Measurements from ENCODE around the gene OR4E1. TPM values are rescaled to one million over a fixed set of nuclear protein-coding genes. Genes with fewer than 3 reads are reported as not detected.
"Not testable (repeated sequence)": the region's sequence is repeated elsewhere in the genome, so short reads cannot be mapped to it uniquely, and the experiment has no call there.

The OR4E1 gene
- total RNA-seq, 1 experiment from 2014 or later, result not detected

DNA sequence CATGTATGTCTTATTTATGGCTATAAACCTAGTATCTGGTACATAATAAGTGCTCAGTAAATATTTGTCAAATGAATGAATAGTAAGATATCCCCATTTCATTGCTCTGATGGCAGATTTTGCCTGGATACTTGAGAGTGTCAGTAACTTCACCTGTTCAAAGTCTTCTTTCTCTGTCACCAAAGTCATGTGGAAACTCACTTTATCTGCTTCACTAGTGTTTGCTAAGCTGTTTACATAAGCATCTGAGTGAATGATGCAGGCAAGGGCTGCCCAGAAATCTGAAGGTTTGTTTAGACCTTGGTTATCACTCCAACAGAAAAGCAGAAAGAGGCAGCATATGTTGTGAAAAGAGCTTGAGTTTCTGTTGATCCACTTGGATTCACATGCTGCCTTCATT lies 4.3 kb downstream of the OR4E1 start:
- in situ Hi-C loops (cut with HindIII; ENCODE audit: low pct_unique_long_range_greater_than_20kb, low sequenced_read_pairs), result no loop called here
- no peak for DNase-seq (ENCODE audit: low read depth, low spot score)

DNA sequence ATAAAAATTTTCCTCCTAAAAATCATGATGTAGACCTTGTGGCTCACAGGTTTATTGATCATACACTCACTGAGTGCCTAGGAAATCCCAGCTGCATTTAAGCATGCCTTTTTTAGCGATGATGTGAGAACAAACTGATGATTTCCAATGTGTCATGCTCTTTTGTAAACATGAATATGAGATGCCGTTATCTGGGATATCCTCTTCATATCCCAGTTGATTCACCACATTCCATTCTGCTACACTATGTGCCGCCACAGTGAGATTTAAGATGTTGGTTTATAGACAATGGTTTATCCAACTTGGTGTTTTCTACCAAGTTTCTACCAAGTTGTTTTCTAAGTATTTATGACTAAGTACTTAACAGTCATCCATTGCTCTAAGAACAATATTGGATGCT lies 5.2 kb downstream of the OR4E1 start:
- no peak for DNase-seq (ENCODE audit: low read depth, low spot score)
- in situ Hi-C loops (cut with HindIII; ENCODE audit: low pct_unique_long_range_greater_than_20kb, low sequenced_read_pairs), result no loop called here

DNA sequence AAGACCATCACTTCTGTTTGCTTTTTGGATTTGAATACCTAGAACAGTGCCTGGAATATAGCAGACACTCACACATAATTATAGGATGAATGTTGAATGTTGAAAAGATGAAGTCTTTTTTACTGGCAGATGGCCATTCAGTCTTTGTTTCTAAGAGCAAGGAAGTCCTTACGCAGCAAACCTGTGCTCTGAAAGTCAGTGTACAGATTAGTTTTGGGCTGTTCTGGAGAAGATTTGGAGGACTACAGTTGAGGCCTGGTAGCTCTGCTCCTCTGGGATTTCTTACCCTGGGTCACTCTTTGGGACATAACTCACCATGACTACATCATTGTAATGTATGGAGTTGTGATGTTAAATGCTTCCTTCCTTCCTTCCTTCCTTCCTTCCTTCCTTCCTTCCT lies 16.6 kb downstream of the OR4E1 start:
- DNase-seq (ENCODE audit: low read depth, low spot score), result no peak
- in situ Hi-C loops (cut with HindIII; ENCODE audit: low pct_unique_long_range_greater_than_20kb, low sequenced_read_pairs), result no loop called here

DNA sequence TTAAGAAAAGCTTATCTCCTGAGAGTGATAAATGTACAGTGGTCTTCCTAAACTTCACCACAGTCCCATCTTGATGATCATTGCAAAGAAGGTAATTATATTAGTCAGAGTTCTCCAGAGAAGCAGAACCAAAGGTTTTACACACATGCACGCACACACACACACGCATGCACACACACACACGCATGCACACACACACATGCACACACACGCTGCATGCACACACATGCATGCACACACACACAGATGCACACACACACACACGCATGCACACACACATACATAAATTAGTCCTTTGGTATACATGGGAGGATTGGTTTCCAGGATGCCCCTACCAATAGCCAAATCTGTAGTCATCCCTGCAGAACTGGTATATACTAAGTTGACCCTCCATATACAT lies 19.4 kb downstream of the OR4E1 start:
- in situ Hi-C loops (cut with HindIII; ENCODE audit: low pct_unique_long_range_greater_than_20kb, low sequenced_read_pairs), result no loop called here
- no peak for DNase-seq (ENCODE audit: low read depth, low spot score)

DNA sequence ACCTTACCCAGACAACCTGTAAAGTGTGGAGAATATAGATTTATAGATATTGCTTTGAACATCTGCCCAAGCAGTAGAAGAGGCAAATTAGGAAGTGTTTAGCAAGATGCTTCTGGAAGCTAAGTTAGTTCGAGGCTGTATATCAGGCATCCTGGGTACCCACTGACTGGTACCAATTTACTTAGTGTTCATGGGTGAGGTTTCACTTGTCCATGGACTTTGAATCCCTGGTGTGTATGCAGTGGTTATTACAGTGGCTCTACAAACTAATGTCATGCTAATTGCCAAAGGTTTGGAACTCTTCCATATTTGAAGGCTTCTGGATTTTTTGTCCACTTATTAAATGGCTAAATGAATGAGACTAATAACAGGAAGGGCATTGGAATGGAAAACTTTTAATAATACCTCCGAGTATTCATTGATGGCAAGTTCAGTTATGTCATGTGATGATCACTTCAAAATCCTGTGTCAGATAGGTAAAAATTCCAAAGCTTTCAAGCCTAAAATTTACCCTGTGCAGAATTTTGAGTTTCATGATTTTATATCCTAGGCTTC lies 20.2 kb downstream of the OR4E1 start, which contains the start of gene OR4E2:
Gene OR4E2 (plus strand): TSS at position 505 of the 555 bp plus-strand sequence. CDS start 11,248 bp downstream, outside the sequence.
- in situ Hi-C loops (cut with HindIII; ENCODE audit: low pct_unique_long_range_greater_than_20kb, low sequenced_read_pairs), result no loop called here
- no peak for DNase-seq (ENCODE audit: low read depth, low spot score)

DNA sequence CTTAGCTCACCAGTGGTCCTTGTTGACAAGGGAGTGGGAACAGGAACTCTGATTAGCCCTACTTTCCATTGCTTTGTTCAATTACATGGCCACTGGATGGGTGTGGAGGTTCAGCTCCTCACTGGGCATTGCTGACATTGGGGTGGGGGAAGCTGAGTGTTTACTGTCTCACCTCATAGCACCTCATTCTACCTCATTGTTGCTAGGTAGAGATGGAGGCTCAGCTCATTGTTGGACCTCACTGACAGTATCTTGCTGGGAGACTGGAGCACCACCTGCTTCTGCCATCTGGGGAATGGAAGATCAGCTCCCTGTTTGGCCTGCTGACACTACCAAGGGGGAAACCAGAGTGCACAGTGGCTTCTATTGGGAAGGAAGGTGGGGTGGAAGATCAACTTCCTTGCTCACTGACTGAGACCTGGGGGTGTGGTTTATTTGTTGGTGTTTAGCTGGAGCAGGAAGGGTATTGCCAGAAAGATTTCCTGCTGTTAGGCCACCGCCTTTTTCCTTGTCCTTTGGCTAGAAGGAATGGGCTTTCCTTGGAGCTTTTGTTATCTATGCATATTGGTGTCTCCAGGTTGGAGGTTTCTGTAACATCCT lies 21.3 kb downstream of the OR4E1 start:
- in situ Hi-C loops (cut with HindIII; ENCODE audit: low pct_unique_long_range_greater_than_20kb, low sequenced_read_pairs), result no loop called here
- DNase-seq (ENCODE audit: low read depth, low spot score), result no peak

DNA sequence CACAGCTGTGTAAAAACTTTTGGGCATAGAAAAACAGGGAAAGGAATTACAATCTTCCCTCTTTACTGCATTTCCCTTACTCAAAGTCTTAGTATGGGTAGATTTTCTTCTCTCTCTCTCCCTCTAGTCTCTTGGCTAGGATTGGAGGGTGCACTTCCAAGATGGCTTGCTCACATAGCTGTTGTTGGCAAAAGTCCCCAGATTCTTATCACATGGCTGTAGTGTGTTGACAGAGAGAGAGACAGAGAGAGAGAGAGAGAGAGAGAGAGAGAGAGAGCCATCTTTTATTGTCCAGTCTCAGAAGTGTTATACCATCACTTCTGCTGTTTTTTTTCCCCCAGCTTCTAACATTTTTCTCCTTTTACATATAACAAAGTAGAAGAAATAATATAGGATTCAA lies 26.2 kb downstream of the OR4E1 start:
- no peak for DNase-seq (ENCODE audit: low read depth, low spot score)
- in situ Hi-C loops (cut with HindIII; ENCODE audit: low pct_unique_long_range_greater_than_20kb, low sequenced_read_pairs), result no loop called here

DNA sequence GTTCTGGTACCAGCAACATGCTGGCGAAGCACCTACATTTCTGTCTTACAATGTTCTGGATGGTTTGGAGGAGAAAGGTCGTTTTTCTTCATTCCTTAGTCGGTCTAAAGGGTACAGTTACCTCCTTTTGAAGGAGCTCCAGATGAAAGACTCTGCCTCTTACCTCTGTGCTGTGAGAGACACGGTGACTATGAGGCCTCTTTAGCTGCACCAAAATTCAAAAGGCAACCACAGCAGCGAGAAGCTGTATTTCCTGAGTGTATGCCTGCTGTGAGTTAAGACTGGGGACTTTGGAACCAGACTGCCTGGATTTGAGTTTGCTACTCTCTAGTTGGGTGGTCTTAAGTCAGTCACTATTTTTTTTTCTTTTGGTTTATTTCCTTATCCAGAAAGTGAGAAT lies 30.2 kb downstream of the OR4E1 start:
- DNase-seq (ENCODE audit: low read depth, low spot score), result no peak
- in situ Hi-C loops (cut with HindIII; ENCODE audit: low pct_unique_long_range_greater_than_20kb, low sequenced_read_pairs), result no loop called here

DNA sequence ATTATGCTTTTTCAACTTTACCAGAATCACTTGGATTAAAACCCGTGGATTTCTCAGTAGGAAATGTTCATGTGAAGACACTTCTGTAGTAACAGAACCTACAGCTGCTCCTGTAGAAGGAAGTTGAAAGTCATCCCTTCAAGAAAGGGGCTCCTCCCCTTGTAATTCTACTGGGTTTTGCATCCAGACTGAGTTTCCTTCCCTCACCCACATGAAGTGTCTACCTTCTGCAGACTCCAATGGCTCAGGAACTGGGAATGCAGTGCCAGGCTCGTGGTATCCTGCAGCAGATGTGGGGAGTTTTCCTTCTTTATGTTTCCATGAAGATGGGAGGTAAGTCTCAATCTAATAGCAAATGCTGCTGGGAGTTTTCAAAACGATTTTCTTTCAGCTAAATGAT lies 30.9 kb downstream of the OR4E1 start:
- no peak for DNase-seq (ENCODE audit: low read depth, low spot score)
- in situ Hi-C loops (cut with HindIII; ENCODE audit: low pct_unique_long_range_greater_than_20kb, low sequenced_read_pairs), result no loop called here

DNA sequence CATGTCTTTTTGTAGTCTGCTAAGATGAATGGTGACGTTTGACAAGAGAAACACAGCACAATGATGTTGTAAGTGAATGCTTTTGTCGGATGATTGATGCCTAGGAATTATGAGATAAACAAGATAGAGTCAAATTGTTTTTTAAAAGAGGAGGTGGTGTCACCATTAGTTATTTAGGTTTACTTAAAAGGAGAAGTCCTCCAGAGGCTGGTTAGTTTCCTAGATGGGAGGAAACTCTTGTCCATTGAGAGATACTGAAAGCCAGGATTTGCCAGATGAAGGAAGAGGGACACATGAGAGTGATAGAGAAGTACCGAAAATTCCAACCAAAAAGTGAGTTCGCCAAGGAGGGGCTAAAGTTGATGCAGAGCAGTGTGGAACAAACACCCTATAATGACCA lies 38.8 kb downstream of the OR4E1 start, which contains the start of gene OR10G2:
Gene OR10G2 (minus strand): TSS at position 101 of the 400 bp plus-strand sequence. CDS start 98 bp downstream, at position 3.
- in situ Hi-C loops (cut with HindIII; ENCODE audit: low pct_unique_long_range_greater_than_20kb, low sequenced_read_pairs), result no loop called here
- DNase-seq (ENCODE audit: low read depth, low spot score), result no peak

DNA sequence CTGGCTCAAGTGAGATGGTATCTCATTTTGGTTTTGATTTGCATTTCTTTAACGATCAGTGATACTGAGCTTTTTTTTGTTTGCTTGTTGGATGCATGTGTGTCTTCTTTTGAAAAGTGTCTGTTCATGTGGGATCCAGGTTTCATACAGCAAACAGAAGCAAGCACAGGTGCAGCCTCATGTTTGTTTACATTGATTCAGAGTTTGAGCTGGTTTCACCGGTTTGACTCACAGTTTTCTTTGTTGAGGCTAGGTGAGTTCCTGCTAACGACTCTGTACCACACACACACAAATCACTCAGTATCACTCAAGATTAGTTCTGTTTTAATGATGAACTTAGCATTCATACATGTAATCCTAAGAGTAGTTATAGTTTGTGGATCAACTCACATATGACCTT lies 42.5 kb downstream of the OR4E1 start:
- in situ Hi-C loops (cut with HindIII; ENCODE audit: low pct_unique_long_range_greater_than_20kb, low sequenced_read_pairs), result no loop called here
- no peak for DNase-seq (ENCODE audit: low read depth, low spot score)

DNA sequence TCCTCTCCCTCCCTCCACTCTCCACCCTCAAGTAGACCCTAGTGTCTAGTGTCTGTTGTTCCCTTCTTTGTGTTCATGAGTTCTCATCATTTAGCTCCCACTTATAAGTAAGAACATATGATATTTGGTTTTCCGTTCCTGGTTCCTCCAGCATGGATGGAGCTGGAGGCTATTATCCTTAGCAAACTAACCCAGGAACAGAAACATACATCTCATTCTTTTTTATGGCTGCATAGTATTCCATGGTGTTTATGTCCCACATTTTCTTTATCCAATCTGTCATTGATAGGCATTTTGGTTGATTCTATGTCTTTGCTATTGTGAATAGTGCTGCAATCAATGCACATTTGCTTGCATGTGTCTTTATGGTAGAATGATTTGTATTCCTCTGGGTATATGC lies 43.1 kb downstream of the OR4E1 start:
- in situ Hi-C loops (cut with HindIII; ENCODE audit: low pct_unique_long_range_greater_than_20kb, low sequenced_read_pairs); DNase-seq (ENCODE audit: low read depth, low spot score): not testable (repeated sequence)

DNA sequence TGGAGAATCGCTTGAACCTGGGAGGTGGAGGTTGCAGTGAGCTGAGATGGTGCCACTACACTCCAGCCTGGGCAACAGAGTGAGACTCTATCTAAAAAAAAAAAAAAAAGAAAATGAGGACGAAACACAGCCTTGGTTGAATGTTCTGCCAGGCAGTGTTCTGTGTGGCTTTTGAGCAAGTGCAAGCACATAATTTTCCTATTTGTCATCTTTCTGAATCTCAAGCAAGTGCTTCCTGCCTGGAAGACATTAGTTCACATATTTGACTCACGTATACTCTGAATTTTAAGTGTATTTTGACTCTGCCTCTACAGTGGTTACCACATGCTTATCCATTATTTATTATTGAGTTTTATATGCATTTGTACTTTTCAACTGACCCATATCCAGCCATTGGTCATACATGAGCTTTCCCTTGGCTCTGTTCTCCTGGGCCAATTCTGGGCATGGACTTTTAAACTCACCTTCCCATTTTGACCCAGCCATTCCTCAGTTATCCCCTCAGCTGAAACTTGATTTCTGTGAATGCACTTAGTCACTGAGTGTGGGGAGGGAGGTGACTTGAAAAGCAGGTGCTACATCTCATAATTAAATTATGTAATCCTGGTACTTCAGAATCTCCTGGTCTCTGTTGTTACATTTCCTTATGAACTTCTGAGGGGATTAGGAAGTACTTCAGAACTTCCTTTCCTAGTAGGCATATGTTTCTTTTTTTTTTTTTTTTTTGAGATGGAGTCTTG lies 47.0 kb downstream of the OR4E1 start:
- in situ Hi-C loops (cut with HindIII; ENCODE audit: low pct_unique_long_range_greater_than_20kb, low sequenced_read_pairs), result no loop called here
- no peak for DNase-seq (ENCODE audit: low read depth, low spot score)

Small RNAs within 50 kb of the gene (small RNA-seq; reads per million reads assigned to genes)
- gene AC243972.3, result 0 reads per million in 2 experiments

Other genes starting within 250 kb of the OR4E1 start
- gene CHD8, start 217.7 kb downstream of the OR4E1 start, total RNA-seq (2014; rRNA removed; shearing (Covaris generic)), result 27.8 and 32.6 TPM in 2 replicates
- 15.5 and 19.9 TPM in 2 replicates for gene RAB2B, start 196.9 kb downstream of the OR4E1 start, total RNA-seq (2014; rRNA removed; shearing (Covaris generic))
- gene TOX4, start 196.6 kb downstream of the OR4E1 start, total RNA-seq (2014; rRNA removed; shearing (Covaris generic)), result 21.2 and 23.8 TPM in 2 replicates
- gene METTL3, start 162.5 kb downstream of the OR4E1 start, total RNA-seq (2014; rRNA removed; shearing (Covaris generic)), result 44.5 and 46.8 TPM in 2 replicates
- gene SALL2, start 147.5 kb downstream of the OR4E1 start, total RNA-seq (2014; rRNA removed; shearing (Covaris generic)), result 0.85 and 1.6 TPM in 2 replicates
- not detected in 2 replicates for gene OR10G3, start 93.7 kb downstream of the OR4E1 start, total RNA-seq (2014; rRNA removed; shearing (Covaris generic))
- gene OR10G2, start 38.9 kb downstream of the OR4E1 start, total RNA-seq (2014; rRNA removed; shearing (Covaris generic)), result not detected in 2 replicates
- gene OR4E2, start 20.0 kb downstream of the OR4E1 start, total RNA-seq (2014; rRNA removed; shearing (Covaris generic)), result not detected in 2 replicates

Measured in SK-MEL-5 (cell line).